GM19397 (cell line): ENCODE data around the gene SLC10A7.
"Not testable (repeated sequence)": the region's sequence is repeated elsewhere in the genome, so short reads cannot be mapped to it uniquely, and the experiment has no call there.

Experiments
- ATAC-seq: cut with Tn5 transposase; IDR thresholded peaks from one replicate; pipeline ENCODE4 v1.9.1; 2021; ENCODE audit warnings: mild to moderate bottlenecking, moderate library complexity; ENCODE audit not compliant: unreplicated experiment

The SLC10A7 gene

GRCh38 chr4:146369446-146369845 is 152.3 kb downstream of the SLC10A7 start:
- no peak for ATAC-seq

DNA sequence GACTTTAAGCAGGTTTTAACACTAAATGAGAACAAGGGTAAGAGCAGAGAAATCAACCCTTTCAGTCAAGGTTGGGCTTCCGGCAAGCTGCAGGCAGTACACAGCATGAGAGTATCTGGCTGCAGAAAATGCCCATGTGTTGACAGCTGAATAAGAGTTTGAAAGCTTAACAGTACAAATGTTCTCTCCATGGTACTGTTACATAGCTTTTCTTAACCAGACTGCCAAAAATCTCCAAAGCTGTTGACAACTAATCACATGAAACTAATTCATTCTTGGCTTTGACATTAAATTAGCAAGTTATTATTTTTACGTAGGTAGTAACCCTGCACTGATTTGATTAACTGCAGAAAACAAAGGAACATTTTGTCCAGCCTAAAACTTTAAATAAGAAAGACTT is 153.5 kb downstream of the SLC10A7 start:
- no peak for ATAC-seq

- ATAC-seq, result no peak
These were observed 154.4 kb downstream of the SLC10A7 start for GRCh38 chr4:146367347-146367746.

DNA sequence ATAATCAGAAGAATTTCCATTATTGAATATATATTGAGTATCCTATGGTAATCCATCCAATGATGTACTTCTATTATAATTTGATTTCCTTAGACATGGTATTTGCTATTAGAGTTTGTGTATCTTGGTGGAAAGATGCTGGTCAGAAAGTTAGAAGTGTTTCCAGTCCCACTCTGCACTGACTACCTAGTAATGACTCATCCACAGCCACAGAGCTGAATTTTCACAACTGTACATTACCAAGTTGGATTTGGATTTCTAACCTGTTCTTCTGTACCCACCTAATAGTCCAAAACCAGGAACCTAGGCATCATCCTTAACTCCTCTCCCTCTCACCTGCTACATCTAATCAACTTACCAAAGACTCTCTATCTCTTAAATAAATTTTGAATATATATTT is 162.0 kb downstream of the SLC10A7 start:
- ATAC-seq, result no peak

GRCh38 chr4:146350114-146350513 is 171.6 kb downstream of the SLC10A7 start:
- ATAC-seq, result not testable (repeated sequence)

- no peak for ATAC-seq
These were observed 172.4 kb downstream of the SLC10A7 start for GRCh38 chr4:146349306-146349705.

- no peak for ATAC-seq
These were observed 173.9 kb downstream of the SLC10A7 start for GRCh38 chr4:146347822-146348221.

- ATAC-seq, result no peak
These were observed 175.5 kb downstream of the SLC10A7 start for GRCh38 chr4:146346276-146346675.

DNA sequence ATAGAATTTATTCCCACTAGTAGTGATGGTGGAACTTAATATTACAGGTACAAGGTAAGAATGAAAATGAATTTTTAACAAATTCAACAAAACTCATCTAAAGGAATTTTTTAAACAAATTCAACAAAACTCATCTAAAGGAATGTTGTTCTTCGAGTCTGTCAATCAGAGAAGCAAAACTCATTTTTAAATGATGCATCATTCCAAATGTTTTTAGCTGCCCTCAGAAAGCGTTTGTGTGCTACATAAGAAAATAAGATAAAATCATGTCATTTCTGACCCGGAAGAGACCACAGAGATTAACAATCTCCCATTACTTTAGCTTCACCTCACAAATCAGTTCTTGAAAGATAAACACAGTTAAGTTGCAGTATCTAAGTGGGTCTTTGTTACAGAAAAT is 178.0 kb downstream of the SLC10A7 start:
- no peak for ATAC-seq

- peak; percentile 80 for ATAC-seq
These were observed 178.5 kb downstream of the SLC10A7 start for GRCh38 chr4:146343199-146343598.

- ATAC-seq, result no peak
These were observed 179.0 kb downstream of the SLC10A7 start for GRCh38 chr4:146342600-146343192.

GRCh38 chr4:146340798-146341197 is 180.9 kb downstream of the SLC10A7 start:
- no peak for ATAC-seq

- no peak for ATAC-seq
These were observed 183.2 kb downstream of the SLC10A7 start for GRCh38 chr4:146338512-146338911.

- no peak for ATAC-seq
These were observed 185.3 kb downstream of the SLC10A7 start for GRCh38 chr4:146336410-146336807.

DNA sequence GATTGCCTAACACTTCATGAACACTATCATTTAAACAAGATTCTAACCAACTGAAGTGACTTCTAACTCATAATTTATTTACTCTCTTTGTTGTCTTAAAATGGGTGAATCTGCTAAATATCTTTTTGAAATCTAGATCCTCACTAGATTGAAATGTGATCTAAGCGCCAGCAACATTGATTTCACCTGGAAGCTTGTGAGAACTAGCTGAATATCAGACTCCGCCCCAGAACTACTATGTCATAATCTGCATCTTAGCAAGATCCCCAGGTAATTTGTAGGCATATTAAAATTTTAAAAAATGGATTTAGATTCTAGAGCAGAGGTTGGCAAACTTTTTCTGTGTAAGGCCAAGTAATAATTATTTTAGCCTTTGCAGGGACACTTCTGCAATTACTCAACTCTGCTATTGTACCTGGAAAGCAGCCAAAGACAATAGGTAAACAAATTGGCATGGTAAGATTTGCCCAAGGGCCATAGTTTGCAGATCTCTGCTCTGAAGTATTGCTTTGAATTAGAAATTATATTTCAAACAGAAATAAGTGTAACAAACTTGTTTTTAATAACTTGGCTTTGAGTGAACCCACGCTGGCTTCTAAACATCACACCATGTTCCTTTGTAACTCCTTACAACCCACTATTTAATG is 185.9 kb downstream of the SLC10A7 start:
- no peak for ATAC-seq

- no peak for ATAC-seq
These were observed 186.8 kb downstream of the SLC10A7 start for GRCh38 chr4:146334862-146335449.

DNA sequence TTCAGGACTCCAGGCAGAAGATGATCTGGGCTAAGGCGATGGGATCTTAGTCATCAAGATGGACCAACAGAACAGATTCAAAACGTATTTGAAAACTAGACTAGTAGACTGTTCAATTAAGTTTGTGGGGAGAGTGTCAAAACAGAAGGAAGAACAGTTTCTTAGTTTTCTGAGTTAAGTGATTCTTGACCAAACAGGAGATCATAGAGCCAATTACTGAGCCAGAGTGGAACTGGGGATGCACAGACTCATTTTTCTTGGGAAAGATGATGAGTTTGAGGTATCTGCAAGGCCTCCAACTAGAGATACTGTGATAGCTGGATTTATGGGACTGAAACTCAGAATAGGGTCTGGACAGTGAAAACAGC is 187.9 kb downstream of the SLC10A7 start:
- peak; percentile 3 for ATAC-seq

- ATAC-seq, result peak; percentile 87
These were observed 188.4 kb downstream of the SLC10A7 start for GRCh38 chr4:146333187-146333894.

DNA sequence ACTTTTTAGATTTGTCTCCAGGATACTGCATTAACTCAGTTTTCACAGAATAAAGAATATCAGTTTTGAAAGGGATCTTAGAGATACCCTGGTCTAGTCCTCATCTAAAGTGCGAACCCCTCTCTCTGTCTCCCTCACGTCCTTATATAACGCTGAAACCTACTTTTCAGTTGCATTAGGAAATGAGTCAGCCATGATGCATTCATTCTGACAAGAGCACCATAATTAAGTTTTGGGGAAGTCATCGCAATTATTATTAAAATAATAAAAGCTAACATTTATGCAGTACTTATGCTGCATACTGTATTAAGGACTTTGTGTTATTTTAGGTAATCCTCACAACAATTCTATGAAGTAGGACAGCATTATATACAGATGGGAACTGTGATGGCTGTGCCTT is 191.3 kb downstream of the SLC10A7 start:
- no peak for ATAC-seq

- no peak for ATAC-seq
These were observed 192.6 kb downstream of the SLC10A7 start for GRCh38 chr4:146329050-146329716.

DNA sequence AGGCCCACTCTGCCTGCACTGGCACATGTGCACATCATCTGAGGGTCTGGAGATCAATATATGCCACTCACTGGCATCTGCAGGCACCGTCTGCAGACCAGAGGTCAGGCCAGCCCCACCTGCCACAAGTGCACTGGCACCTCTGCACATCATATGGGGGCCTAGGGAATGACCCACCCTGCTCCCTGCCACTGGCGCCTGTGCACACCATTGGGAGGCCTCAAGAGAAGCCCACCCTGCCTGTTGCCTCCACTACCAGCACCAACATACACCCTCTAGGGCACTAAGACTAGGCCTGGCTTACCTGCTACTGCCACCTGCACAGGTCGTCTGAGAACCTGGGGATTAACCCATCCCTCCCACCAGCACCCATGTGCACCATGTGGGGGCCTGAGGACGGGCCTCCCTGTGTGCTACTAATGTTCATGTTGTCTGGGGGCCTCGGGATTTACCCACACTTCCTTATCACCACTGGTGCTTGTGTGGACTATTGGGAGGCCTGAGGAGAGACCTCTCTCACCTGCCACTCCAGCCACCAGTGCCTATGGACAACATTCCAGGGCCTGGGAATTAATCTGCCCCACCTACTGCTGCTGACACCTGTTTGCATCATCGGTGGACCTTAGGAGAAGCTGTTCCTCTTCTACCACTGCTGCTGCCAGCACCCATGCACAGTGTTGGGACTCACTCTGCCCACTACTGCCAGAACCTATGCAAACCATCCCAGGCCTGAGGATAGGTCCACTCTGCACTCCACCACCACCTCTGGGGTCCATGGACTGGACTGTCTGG is 193.7 kb downstream of the SLC10A7 start:
- no peak for ATAC-seq
